Small intestine (tissue), 7 donors: ENCODE measurements around the gene ASB8. TPM values are rescaled to one million over a fixed set of nuclear protein-coding genes. Genes with fewer than 3 reads are reported as not detected.

Experiments used
- DNase-seq, 2 donors: peaks; one replicate each; pipeline versions ENCODE4 v3.0.0 to v3.0.0-alpha.2; 2013
- FAIRE-seq: peaks from 2 replicates; lab custom pipeline; 2012; peaks lifted over from hg19 to GRCh38; lab: Jason Lieb, UNC
- H3K27ac ChIP-seq, 3 donors: one replicate each; pipeline ENCODE4 v1.5.1; 2013; ENCODE audit warnings: low read length in 2 of 3, mild to moderate bottlenecking in 2 of 3, control low read depth in 1 of 3, inconsistent platforms in 1 of 3, low read depth in 1 of 3, moderate library complexity in 1 of 3
- H3K27me3 ChIP-seq, 3 donors: one replicate each; pipeline ENCODE4 v1.6.1; 2013; ENCODE audit warnings: low read length in 3 of 3, inconsistent platforms in 1 of 3; ENCODE audit not compliant: control insufficient read depth in 3 of 3, insufficient read depth in 3 of 3
- H3K36me3 ChIP-seq, 3 donors: one replicate each; pipeline ENCODE4 v1.6.1; 2013; ENCODE audit warnings: low read length in 3 of 3, inconsistent platforms in 1 of 3, low read depth in 1 of 3, mild to moderate bottlenecking in 1 of 3, moderate library complexity in 1 of 3; ENCODE audit not compliant: control insufficient read depth in 3 of 3, insufficient read depth in 2 of 3
- H3K4me1 ChIP-seq, 3 donors: one replicate each; pipeline ENCODE4 v1.6.1; 2013; ENCODE audit warnings: low read length in 2 of 3, inconsistent platforms in 1 of 3, low read depth in 1 of 3, mild to moderate bottlenecking in 1 of 3, moderate library complexity in 1 of 3; ENCODE audit not compliant: control insufficient read depth in 3 of 3, insufficient read depth in 2 of 3
- H3K4me3 ChIP-seq, 3 donors: one replicate each; pipeline ENCODE4 v1.5.1; 2013; ENCODE audit warnings: low read length in 3 of 3, control low read depth in 1 of 3, inconsistent platforms in 1 of 3, low read depth in 1 of 3, mild to moderate bottlenecking in 1 of 3, moderate library complexity in 1 of 3
- H3K9me3 ChIP-seq, 2 donors: one replicate each; pipeline ENCODE4 v1.6.1; 2013; ENCODE audit warnings: low read depth in 1 of 2, low read length in 1 of 2; ENCODE audit not compliant: control insufficient read depth in 2 of 2, insufficient read depth in 1 of 2
- WGBS, 3 donors: extraction: QIAGEN DNeasy Blood & Tissue Kit; methylation state at CpG; one replicate each; pipeline ENCODE4 v1.1.7; 2013; 5-methylcytosine and 5-hydroxymethylcytosine counted together
- polyA plus RNA-seq, 4 donors: library from polyadenylated mRNA; stranded (reverse) in 3 of 4; unstranded in 1 of 4; fragments of 200-250 nt in 3 of 4; fragments of 120-200 nt in 1 of 4; gene quantifications; one replicate each; pipeline versions ENCODE4 v1.2.1 to v1.2.3, GENCODE V29; 2013
- donor health status: healthy with polysubstance abuse.
- donor health status: control.
- donor health status: control.
- donor health status: Bipolar disorder and iron deficiency.
- donor health status: healthy.

ASB8 gene
- polyA plus RNA-seq, 4 donors = 17.6 to 29.6 (median 24.0) TPM

DNA sequence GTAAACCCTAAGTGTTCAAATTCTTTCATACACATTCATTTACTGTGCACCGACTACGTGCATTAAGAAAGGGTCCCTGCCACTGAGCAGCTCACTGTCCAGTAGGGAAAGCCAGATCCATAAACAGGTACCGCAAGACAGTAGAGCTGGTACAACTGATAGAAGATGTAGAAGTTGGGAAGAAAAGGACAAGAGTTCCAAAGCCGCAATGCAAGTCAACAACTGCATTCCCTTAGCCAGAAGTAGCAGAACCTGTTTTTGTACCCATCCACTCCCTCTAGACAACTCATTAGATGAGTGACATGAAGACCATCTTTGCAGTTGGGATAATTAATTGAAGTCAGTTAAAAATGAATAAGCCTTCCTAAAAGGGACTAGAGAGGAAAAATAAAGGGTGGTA is 52.8 kb downstream of the ASB8 start:
- Histone ChIP-seq H3K4me3 (peak overlapping the region in 1 of 3 donors; percentile 94), H3K36me3 (peaks cover 0 to 1% (median 0%) of the 10 kb centered on the region in 3 donors), H3K9me3 (no peaks in the 10 kb centered on the region), H3K27me3 (no peaks in the 10 kb centered on the region), H3K4me1 (peaks cover 2 to 8% (median 8%) of the 10 kb centered on the region in 3 donors), H3K27ac (no peak overlapping the region)
- DNase-seq (peak in 1 of 2 donors; percentile 8), FAIRE-seq (no peak)
- 44 to 65% (median 59%) methylated on average over 4 of the region's 4 CpGs for WGBS, 3 donors

Other genes starting within 250 kb of the ASB8 start
- gene TMEM106C, start 193.9 kb downstream of the ASB8 start, polyA plus RNA-seq = 100 to 1,000 TPM; 140 to 234 (median 177) TPM
- gene COL2A1, start 153.0 kb downstream of the ASB8 start, polyA plus RNA-seq = 10 to 100 TPM in 1 of 4 donors, under 1 TPM in 1, not detected in 2; 0.19 to 65.7 TPM
- gene SENP1, start 51.4 kb downstream of the ASB8 start, polyA plus RNA-seq = 10 to 100 TPM in 1 of 4 donors, 1 to 10 TPM in 3; 2.5 to 11.7 (median 4.1) TPM
- gene PFKM, start 38.2 kb downstream of the ASB8 start, polyA plus RNA-seq = 10 to 100 TPM; 11.3 to 34.3 (median 21.2) TPM
- 1 to 10 TPM in 1 of 4 donors, under 1 TPM in 1, not detected in 2; 0.27 to 2.1 TPM for gene CCDC184, start 26.1 kb upstream of the ASB8 start, polyA plus RNA-seq
- gene OR10AD1, start 45.8 kb upstream of the ASB8 start, polyA plus RNA-seq = under 1 TPM in 1 of 4 donors, not detected in 3; 0.49 TPM
- 10 to 100 TPM in 1 of 4 donors, 1 to 10 TPM in 3; 4.0 to 17.8 (median 4.6) TPM for gene ZNF641, start 193.4 kb upstream of the ASB8 start, polyA plus RNA-seq